ENCODE results near the gene LINC01488. TPM values are rescaled to one million over a fixed set of nuclear protein-coding genes. Genes with fewer than 3 reads are reported as not detected.

LINC01488 gene
- total and polyA plus RNA-seq, 2 donors (not counting 1 experiment from before 2014, with no cell fraction given): not detected

DNA sequence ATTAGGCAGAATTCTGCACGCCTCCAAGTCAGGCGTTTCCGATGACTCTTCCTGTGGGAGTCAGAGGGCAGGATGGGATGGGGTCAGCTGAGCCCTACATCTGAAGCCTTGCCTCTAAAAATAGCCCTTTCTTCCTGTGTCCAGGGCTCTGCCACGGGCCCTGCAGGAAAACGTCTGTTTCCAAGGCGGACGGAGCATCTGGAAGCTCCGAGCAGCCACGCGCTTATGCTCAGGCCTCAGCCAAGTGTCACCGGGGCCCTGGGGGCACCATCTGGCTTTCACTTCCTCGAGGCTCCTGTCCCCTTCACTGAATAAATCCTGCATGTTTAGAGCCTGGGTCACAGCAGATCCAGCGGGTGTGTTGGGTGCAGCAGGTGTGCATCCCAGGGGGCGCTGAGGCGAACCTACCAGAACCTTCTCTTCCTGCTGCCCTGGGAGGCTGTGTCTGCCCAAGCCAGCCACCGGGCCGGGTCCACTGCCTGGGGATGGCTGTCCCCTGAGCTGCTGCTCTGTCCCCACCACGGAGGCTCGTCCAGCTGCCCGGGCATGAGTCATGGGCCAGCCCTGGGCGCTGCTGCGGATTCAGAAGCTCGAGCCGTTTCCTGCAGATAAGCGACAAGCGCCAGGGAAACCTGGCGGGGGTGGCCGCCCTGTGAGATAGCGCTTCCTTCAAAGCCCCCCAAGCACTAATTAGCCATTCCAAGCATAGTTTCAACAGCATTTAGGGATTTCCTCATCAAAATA lies 32.0 kb upstream of the LINC01488 start:
- Mint-ChIP-seq H3K4me3 (no peak overlapping the region), H3K27me3 (peaks cover 22% of the 10 kb centered on the region), H3K4me1 (peaks cover 12% of the 10 kb centered on the region), H3K9me3 (ENCODE audit: insufficient read depth) (no peaks in the 10 kb centered on the region), H3K27ac (no peak overlapping the region)
- H3K27ac ChIP-seq (ENCODE audit: low read length in 2 of 2): no peak overlapping the region
- H3K4me3 ChIP-seq (ENCODE audit: control extremely low read depth in 1 of 5, extremely low read depth in 1 of 5, insufficient read depth in 1 of 5, low read depth in 2 of 5, low read length in 4 of 5): no peak overlapping the region
- H4K20me1 ChIP-seq (ENCODE audit: control insufficient read depth, insufficient read depth, low read length, poor library complexity, severe bottlenecking): no peaks in the 10 kb centered on the region
- WGBS (ENCODE audit: insufficient coverage): 16% methylated on average over 28 of the region's 29 CpGs
- TF ChIP-seq, protein P1, sequence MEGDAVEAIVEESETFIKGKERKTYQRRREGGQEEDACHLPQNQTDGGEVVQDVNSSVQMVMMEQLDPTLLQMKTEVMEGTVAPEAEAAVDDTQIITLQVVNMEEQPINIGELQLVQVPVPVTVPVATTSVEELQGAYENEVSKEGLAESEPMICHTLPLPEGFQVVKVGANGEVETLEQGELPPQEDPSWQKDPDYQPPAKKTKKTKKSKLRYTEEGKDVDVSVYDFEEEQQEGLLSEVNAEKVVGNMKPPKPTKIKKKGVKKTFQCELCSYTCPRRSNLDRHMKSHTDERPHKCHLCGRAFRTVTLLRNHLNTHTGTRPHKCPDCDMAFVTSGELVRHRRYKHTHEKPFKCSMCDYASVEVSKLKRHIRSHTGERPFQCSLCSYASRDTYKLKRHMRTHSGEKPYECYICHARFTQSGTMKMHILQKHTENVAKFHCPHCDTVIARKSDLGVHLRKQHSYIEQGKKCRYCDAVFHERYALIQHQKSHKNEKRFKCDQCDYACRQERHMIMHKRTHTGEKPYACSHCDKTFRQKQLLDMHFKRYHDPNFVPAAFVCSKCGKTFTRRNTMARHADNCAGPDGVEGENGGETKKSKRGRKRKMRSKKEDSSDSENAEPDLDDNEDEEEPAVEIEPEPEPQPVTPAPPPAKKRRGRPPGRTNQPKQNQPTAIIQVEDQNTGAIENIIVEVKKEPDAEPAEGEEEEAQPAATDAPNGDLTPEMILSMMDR (IDR thresholded peaks at IDR 0.05): no peak
- TF ChIP-seq EZH2 (IDR thresholded peaks at IDR 0.05; ENCODE audit: borderline replicate concordance, insufficient read depth, low read depth, low read length, poor library complexity, severe bottlenecking): no peak
- ChIA-PET POLR2A (no interaction called here), CTCF (interaction anchor here (0.6 kb wide), 1 partner anchor 1244 kb away, joined by 3 read pairs; no protein-coding TSS in a partner anchor)
- H3K36me3 ChIP-seq (replicated peaks in 1 of 2; ENCODE audit: control extremely low read depth in 1 of 2, control insufficient read depth in 1 of 2, extremely low read depth in 1 of 2, insufficient read depth in 2 of 2, low read length in 1 of 2): no peaks in the 10 kb centered on the region
- no peak overlapping the region for H2AFZ ChIP-seq (ENCODE audit: insufficient read depth, low read depth, low read length, poor library complexity, severe bottlenecking)
- peaks cover 0 to 10% (median 0%) of the 10 kb centered on the region in 3 donors for H3K9me3 ChIP-seq (ENCODE audit: control extremely low read depth in 1 of 3, control insufficient read depth in 2 of 3, insufficient read depth in 1 of 3, low read length in 2 of 3)
- no peak for ATAC-seq (ENCODE audit: low read depth)
- H3K79me2 ChIP-seq (ENCODE audit: control insufficient read depth, insufficient read depth, low read length): no peaks in the 10 kb centered on the region
- H3K27me3 ChIP-seq (replicated peaks in 1 of 4; ENCODE audit: control extremely low read depth in 1 of 4, control insufficient read depth in 3 of 4, insufficient read depth in 4 of 4, low read length in 3 of 4): peaks cover 0 to 26% (median 6%) of the 10 kb centered on the region in 4 experiments
- H3K4me1 ChIP-seq (ENCODE audit: control insufficient read depth in 2 of 2, insufficient read depth in 2 of 2, low read length in 2 of 2): peaks cover 9 to 14% of the 10 kb centered on the region in 2 donors
- no peak overlapping the region for H3K9ac ChIP-seq (ENCODE audit: low read length)
- DNase-seq: no peak
- intact Hi-C loops (cut with micrococcal nuclease): no loop called here
- peak overlapping the region; percentile 41 for H3K4me2 ChIP-seq (replicated peaks; ENCODE audit: low read depth, low read length, poor library complexity, severe bottlenecking)

Data from B cell (primary cell).